HG03558 (cell line): ENCODE data around the gene TDRD10.
A peak's percentile ranks its signal among the peaks of the same experiment; 100 is the strongest.

ENCODE experiments used
- ATAC-seq: cut with Tn5 transposase; IDR thresholded peaks from one replicate; pipeline ENCODE4 v1.9.1; 2021; ENCODE audit warnings: moderate number of reproducible peaks; ENCODE audit not compliant: unreplicated experiment; ENCODE audit errors: extremely low read depth

TDRD10 gene

GRCh38 chr1:154549202-154549770 is 47.3 kb downstream of the TDRD10 start:
- ATAC-seq = no peak

GRCh38 chr1:154550070-154550469 is 48.1 kb downstream of the TDRD10 start:
- no peak for ATAC-seq

- no peak for ATAC-seq
Observed at GRCh38 chr1:154550657-154551056, 48.6 kb downstream of the TDRD10 start.

GRCh38 chr1:154551474-154551873 is 49.5 kb downstream of the TDRD10 start:
- no peak for ATAC-seq

- no peak for ATAC-seq
Observed at GRCh38 chr1:154552036-154552435, 50.0 kb downstream of the TDRD10 start.

- ATAC-seq = no peak
Observed at GRCh38 chr1:154553056-154554030, 51.3 kb downstream of the TDRD10 start.

GRCh38 chr1:154556422-154556821 is 54.4 kb downstream of the TDRD10 start:
- no peak for ATAC-seq

- ATAC-seq = no peak
Observed at GRCh38 chr1:154557248-154557938, 55.4 kb downstream of the TDRD10 start.

- no peak for ATAC-seq
Observed at GRCh38 chr1:154557939-154558719, 56.1 kb downstream of the TDRD10 start, which contains the start of gene UBE2Q1. Gene UBE2Q1 (minus strand): TSS chr1:154558662. CDS start chr1:154558553, 109 bp downstream.

GRCh38 chr1:154558720-154559465 is 56.9 kb downstream of the TDRD10 start:
- peak; percentile 69 for ATAC-seq

- no peak for ATAC-seq
Observed at GRCh38 chr1:154559466-154560044, 57.5 kb downstream of the TDRD10 start.

- no peak for ATAC-seq
Observed at GRCh38 chr1:154565876-154566275, 63.9 kb downstream of the TDRD10 start.

- no peak for ATAC-seq
Observed at GRCh38 chr1:154567386-154568156, 65.6 kb downstream of the TDRD10 start, which contains the start of gene CHRNB2. Gene CHRNB2 (plus strand): TSS chr1:154567778. CDS start chr1:154568045, 267 bp downstream.

- no peak for ATAC-seq
Observed at GRCh38 chr1:154568157-154568815, 66.3 kb downstream of the TDRD10 start.

- ATAC-seq = no peak
Observed at GRCh38 chr1:154571244-154571963, 69.4 kb downstream of the TDRD10 start.

GRCh38 chr1:154571964-154572288 is 69.9 kb downstream of the TDRD10 start:
- no peak for ATAC-seq

- no peak for ATAC-seq
Observed at GRCh38 chr1:154572468-154573167, 70.6 kb downstream of the TDRD10 start.
